HG02571 (cell line): Measurements from ENCODE around the gene SLC44A4.
"Not testable (repeated sequence)": the region's sequence is repeated elsewhere in the genome, so short reads cannot be mapped to it uniquely, and the experiment has no call there.

ENCODE experiments used
- ATAC-seq: cut with Tn5 transposase; IDR thresholded peaks from one replicate; pipeline ENCODE4 v1.9.1; 2021; ENCODE audit warnings: mild to moderate bottlenecking, moderate library complexity; ENCODE audit not compliant: unreplicated experiment

SLC44A4 gene

DNA sequence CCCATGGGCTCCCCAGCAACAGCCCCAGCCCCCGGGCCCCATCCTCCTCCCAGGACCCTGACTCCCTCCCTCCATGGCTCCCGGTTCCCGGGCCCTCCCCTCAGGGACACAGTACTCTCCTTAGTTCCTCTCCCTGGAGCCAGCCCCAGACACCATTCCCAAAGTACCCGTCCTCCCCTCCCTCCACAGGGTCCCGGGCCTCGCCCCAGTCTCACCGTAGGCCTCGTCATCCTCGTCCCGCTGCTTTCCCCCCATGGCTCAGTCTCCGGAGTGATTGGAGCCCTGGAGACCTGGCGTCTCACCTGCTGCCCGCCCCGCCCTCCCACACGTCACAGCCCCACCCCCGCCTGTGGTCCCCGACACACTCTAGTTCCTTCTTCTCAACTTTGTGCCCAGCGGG, at the start of gene SLC44A4:
SLC44A4 (minus strand) TSS at position 272 of the 400 bp plus-strand sequence; CDS start at position 255, 17 bp downstream.
- ATAC-seq = no peak

- ATAC-seq = no peak
Measured at GRCh38 chr6:31928672-31928939, 49.8 kb upstream of the SLC44A4 start.

DNA sequence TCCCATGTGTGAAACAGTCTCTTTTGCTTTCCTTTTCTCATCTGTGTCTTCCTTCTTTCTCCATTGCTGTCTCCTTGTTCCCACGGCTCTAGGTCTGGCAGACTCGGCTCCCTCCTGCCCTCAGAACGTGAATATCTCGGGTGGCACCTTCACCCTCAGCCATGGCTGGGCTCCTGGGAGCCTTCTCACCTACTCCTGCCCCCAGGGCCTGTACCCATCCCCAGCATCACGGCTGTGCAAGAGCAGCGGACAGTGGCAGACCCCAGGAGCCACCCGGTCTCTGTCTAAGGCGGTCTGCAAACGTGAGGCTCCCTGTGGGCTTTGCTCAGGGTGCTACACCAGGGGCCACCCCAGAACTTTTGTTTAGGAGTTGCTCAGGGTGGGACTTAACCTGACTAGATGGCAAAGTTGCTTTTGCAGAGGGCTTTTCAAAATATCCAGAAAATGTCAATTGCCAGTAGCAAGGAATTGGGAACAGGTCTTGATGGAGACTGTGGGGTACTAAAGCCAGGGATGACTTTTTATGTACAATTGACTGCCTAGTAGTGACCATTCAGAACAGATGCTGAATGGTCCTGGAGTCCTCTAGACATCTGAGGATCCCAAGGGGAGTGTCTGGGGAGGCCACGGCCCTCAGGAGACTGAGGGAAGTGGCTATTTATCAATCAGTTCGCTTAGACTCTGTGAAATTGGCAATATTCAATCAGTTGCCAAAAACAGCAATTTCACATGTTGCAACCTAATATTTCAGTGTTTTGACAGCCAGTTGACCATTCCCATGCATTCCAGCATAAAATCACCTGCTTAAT, 49.3 kb upstream of the SLC44A4 start:
- no peak for ATAC-seq

DNA sequence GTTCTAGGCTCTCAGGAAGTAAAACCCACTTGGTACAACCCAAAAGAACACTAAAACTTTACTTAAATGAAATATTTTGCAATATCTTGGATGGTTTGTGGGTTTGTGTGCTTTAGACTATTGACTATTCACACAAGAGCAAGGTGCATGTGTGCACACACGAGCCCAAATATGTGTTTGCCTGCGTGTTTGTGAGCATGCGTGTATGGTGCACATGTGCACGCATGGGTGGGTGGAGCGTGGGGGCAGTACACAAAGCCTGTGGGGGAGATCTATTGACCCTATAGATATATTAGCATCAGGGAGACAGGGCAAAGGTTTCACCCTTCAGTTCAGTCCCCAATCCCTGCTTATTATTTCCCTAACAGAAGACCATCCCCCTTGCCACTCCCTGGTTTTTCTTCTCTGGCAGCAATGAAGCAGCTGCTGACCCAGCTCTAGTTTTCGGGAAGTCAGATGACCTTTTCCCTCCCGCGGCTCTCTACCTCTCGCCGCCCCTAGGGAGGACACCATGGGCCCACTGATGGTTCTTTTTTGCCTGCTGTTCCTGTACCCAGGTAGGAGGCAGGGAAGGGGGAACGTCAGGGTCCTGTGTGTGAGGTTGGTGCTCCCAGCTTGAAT, 48.6 kb upstream of the SLC44A4 start, which contains the start of gene C2:
C2 (plus strand) TSS at position 476 of the 621 bp plus-strand sequence; CDS start at position 512, 36 bp downstream.
- no peak for ATAC-seq

GRCh38 chr6:31922942-31923341, 44.1 kb upstream of the SLC44A4 start:
- no peak for ATAC-seq

GRCh38 chr6:31920811-31921210, 42.0 kb upstream of the SLC44A4 start:
- no peak for ATAC-seq

DNA sequence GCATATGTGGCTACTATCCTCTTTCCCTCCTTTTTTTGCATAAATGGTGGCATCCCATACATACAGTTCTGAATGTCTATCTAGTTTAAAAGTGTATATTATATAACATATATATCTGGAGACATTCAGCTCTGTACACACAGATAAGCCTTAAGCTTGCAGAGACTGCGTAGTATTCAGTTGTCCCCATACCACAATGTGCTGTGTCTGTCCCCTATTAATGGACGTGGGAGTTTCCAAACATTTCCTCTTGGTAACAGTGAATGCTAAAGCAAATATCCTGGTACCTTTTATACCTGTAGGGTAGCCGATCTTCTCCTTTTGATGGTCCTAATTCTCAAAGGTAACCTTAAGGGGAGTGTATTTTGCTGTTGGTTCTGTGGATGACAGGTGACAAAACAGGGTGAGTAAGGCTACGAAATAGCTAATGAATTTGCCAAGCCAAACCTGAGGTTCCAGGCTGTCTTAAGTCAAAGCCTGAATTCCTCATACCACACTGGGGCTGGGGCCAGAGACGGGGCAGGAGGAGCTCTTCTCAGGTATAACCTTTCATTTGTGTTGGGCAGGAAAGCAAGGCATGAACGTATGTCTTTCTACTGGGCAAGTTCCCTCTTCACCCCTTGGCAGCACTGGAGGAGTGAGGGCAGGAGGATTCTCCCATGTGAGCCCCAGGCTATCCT, 41.0 kb upstream of the SLC44A4 start:
- no peak for ATAC-seq

GRCh38 chr6:31918069-31918720, 39.4 kb upstream of the SLC44A4 start:
- no peak for ATAC-seq

- no peak for ATAC-seq
Measured at GRCh38 chr6:31915756-31916155, 37.0 kb upstream of the SLC44A4 start.

GRCh38 chr6:31915351-31915750, 36.6 kb upstream of the SLC44A4 start:
- ATAC-seq = no peak

- ATAC-seq = no peak
Measured at GRCh38 chr6:31911826-31912585, 33.2 kb upstream of the SLC44A4 start.

DNA sequence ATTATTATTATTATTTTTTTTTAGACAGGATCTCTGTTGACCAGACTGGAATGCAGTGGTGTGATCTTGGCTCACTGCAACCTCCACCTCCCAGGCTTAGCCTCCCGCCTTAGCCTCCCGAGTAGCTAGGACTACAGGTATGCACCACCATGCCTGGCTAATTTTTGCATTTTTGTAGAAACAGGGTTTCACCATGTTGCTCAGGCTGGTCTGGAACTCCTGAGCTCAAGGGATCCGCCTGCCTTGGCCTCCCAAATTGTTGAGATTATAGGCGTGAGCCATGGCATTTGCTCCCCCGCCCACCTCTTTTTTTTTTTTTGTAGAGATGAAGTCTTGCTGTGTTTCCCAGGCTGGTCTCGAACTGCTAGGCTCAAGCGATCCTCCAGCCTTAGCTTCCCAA, 30.5 kb upstream of the SLC44A4 start:
- ATAC-seq = not testable (repeated sequence)

DNA sequence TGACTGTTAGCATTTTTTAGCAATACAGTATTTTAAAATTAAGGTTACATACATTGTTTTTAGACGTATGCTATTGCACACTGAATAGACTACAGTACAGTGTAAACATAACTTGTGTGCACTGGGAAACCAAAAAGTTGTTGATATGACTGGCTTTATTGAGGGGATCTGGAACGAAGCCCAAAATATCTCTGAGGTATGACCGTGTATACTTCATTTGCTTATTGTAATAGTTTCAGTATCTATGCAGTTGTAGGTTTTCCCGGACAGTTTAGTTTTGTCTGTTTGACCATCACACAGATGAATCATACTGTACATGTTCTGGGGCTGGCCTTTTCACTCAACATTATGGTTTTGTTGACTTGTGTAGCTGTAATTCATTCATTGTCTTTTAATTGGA, 30.0 kb upstream of the SLC44A4 start:
- no peak for ATAC-seq

DNA sequence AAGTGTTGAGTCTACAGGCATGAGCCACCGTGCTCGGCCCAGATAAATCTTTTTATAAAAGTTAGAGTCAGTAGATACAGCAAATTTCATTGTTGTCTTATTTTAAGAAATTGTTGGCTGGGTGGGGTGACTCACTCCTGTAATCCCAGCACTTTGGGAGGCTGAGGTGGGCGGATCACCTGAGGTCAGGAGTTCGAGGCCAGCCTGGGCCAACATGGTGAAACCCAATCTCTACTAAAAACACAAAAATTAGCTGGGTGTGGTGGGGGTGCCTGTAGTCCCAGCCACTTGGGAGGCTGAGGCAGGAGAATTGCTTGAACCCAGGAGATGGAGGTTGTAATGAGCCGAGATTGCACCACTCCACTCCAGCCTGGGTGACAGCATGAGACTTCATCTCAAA, 29.5 kb upstream of the SLC44A4 start:
- ATAC-seq = not testable (repeated sequence)

GRCh38 chr6:31907158-31907813, 28.5 kb upstream of the SLC44A4 start:
- ATAC-seq = no peak

DNA sequence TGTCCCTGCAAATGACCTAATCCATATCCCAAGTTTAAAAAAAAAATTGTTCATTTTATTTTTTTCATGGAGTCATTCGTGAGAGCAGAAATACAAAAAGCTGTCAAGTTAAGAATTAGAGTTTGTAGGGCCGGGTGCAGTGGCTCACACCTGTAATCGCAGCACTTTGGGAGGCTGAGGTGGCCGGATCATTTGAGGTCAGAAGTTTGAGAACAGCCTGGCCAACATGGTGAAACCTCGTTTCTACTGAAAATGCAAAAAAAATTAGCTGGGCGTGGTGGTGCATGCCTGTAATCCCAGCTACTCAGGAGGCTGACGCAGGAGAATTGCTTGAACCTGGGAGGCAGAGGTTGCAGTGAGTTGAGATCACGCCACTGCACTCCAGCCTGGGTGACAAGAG, 27.9 kb upstream of the SLC44A4 start:
- not testable (repeated sequence) for ATAC-seq

DNA sequence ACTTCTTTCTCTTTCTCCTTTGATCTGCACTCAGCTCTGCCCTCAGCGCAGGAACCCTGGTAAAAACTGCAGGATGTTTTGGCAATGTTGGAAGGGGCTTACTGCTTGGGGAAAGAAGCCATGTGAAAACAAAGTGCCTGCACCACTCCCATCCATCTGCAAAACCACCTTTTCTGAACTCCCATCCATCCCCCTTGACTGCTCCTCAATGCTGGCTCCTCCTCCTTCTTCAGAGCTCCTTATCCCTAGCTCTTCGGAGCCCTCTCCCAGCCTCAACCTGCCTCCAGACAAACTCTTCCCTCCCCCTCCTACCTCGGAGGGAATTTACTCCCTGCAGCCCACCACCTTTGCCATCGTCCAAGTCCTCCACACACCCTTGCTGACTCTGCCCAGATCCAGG, 27.3 kb upstream of the SLC44A4 start:
- ATAC-seq = no peak

- ATAC-seq = no peak
Measured at GRCh38 chr6:31905041-31905440, 26.2 kb upstream of the SLC44A4 start.

DNA sequence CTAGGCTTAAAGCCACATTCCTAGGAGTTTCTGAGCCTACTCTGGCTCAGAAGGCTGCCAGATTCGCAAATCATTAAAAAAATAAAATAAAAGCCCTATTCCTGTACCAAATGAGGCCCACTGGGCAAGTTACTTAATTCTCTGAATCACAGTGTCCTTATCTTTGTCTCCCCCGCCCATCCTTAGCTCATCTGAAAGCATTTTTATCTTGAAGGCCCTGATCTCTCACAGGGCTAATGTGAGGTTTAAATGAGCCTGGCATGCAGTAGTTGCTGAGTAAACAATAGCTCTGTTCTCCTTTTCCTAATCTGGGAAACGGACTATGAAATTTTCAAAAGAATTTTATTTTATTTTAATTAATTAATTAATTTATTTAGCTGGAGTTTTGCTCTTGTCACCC, 25.2 kb upstream of the SLC44A4 start:
- no peak for ATAC-seq

- peak; percentile 42 for ATAC-seq
Measured at GRCh38 chr6:31901953-31902643, 23.3 kb upstream of the SLC44A4 start, which contains the start of gene ZBTB12. TSS of gene ZBTB12 (minus strand) at chr6:31902086. CDS start at chr6:31901305, 781 bp downstream.
